HepG2 (cell line): ENCODE results near the gene CDK18. TPM values are rescaled to one million over a fixed set of nuclear protein-coding genes. Genes with fewer than 3 reads are reported as not detected.

Experiments
- ARNT ChIP-seq: fragments of 450-650 bp; IDR thresholded peaks from 2 replicates; pipeline ENCODE4 v1.6.1; 2017
- ATF7-NPFF ChIP-seq: sonication (generic); formaldehyde crosslinking; IDR thresholded peaks from 2 replicates; pipeline ENCODE4 v1.8.1; 2023; ENCODE audit warnings: mild to moderate bottlenecking, low read depth, missing genetic modification reagents, moderate library complexity
- FOXM1 ChIP-seq: sonication (generic); formaldehyde crosslinking; IDR thresholded peaks from 2 replicates; pipeline ENCODE4 v1.5.0; 2020; ENCODE audit warnings: missing genetic modification reagents
- HIVEP1 ChIP-seq: sonication (generic); formaldehyde crosslinking; IDR thresholded peaks from 2 replicates; pipeline ENCODE4 v1.4.0; 2020; ENCODE audit warnings: mild to moderate bottlenecking, missing genetic modification reagents
- MED8 ChIP-seq: sonication (generic); formaldehyde crosslinking; IDR thresholded peaks from 2 replicates; pipeline ENCODE4 v1.8.1; 2023; ENCODE audit warnings: mild to moderate bottlenecking, missing genetic modification reagents; ENCODE audit not compliant: insufficient replicate concordance
- MIER2 ChIP-seq: IDR thresholded peaks from 2 replicates; pipeline ENCODE4 v1.6.1; 2016; ENCODE audit warnings: missing biosample characterization, missing genetic modification reagents
- PHF20 ChIP-seq: sonication (generic); formaldehyde crosslinking; IDR thresholded peaks from 2 replicates; pipeline ENCODE4 v1.5.0; 2020; ENCODE audit warnings: mild to moderate bottlenecking, missing genetic modification reagents
- TSC22D2 ChIP-seq: sonication (generic); formaldehyde crosslinking; IDR thresholded peaks from 2 replicates; pipeline ENCODE4 v1.5.1; 2020; ENCODE audit warnings: missing genetic modification reagents, mild to moderate bottlenecking, borderline replicate concordance
- ZNF335 ChIP-seq: sonication (generic); formaldehyde crosslinking; IDR thresholded peaks from 2 replicates; pipeline ENCODE4 v1.4.0; 2020; ENCODE audit warnings: missing genetic modification reagents
- ZNF33A ChIP-seq: sonication (generic); formaldehyde crosslinking; IDR thresholded peaks from 2 replicates; pipeline ENCODE4 v1.5.1; 2020; ENCODE audit warnings: missing genetic modification reagents, mild to moderate bottlenecking, moderate library complexity, borderline replicate concordance
- ZNF891 ChIP-seq: sonication (generic); formaldehyde crosslinking; IDR thresholded peaks from 2 replicates; pipeline ENCODE4 v1.5.0; 2020; ENCODE audit warnings: mild to moderate bottlenecking, missing genetic modification reagents
- polyA plus RNA-seq, 8 experiments: library from polyadenylated mRNA; depleted of rRNA in 3 of 8; stranded (reverse) in 7 of 8; unstranded in 1 of 8; fragments of >200 nt; fragmentation: Illumina TruSeq in 4 of 8; extraction: Trizol in 4 of 8; gene quantifications; 2 replicates each; pipeline versions ENCODE4 v1.2.1 to v1.2.3, GENCODE V29; 2011 to 2016; ENCODE audit warnings: low read depth in 4 of 8, missing spikeins in 1 of 8, mixed read lengths in 1 of 8; ENCODE audit not compliant: insufficient read depth in 1 of 8
- total RNA-seq, 5 experiments: library from RNA; depleted of rRNA; stranded (reverse); fragments of >200 nt; fragmentation: Illumina TruSeq; extraction: Trizol; gene quantifications; 2 replicates each; pipeline ENCODE4 v1.2.3, GENCODE V29; 2016; ENCODE audit warnings: low read depth in 1 of 5
- TF ChIP-seq, protein P1 (sequence below): sonication (generic); formaldehyde crosslinking; IDR thresholded peaks from 2 replicates; pipeline ENCODE4 v1.4.0; 2020; ENCODE audit warnings: missing genetic modification reagents
- TF ChIP-seq, protein P2 (sequence below): sonication (generic); formaldehyde crosslinking; IDR thresholded peaks from 2 replicates; pipeline ENCODE4 v1.5.0; 2020; ENCODE audit warnings: mild to moderate bottlenecking, missing genetic modification reagents, moderate library complexity
- TF ChIP-seq, protein P3 (sequence below): sonication (generic); formaldehyde crosslinking; IDR thresholded peaks from 2 replicates; pipeline ENCODE4 v1.9.0; 2021; ENCODE audit warnings: missing genetic modification reagents, mild to moderate bottlenecking, borderline replicate concordance
- TF ChIP-seq, protein P4 (sequence below): sonication (generic); formaldehyde crosslinking; IDR thresholded peaks from 2 replicates; pipeline ENCODE4 v1.4.0; 2020; ENCODE audit warnings: missing genetic modification reagents
- TF ChIP-seq, protein P5 (sequence below): IDR thresholded peaks from 2 replicates; pipeline ENCODE4 v1.6.1; 2012; ENCODE audit warnings: inconsistent platforms
- TF ChIP-seq, protein P6 (sequence below): sonication (generic); formaldehyde crosslinking; IDR thresholded peaks from 2 replicates; pipeline ENCODE4 v1.5.0; 2020; ENCODE audit warnings: missing genetic modification reagents
- TF ChIP-seq, protein P7 (sequence below): sonication (generic); formaldehyde crosslinking; IDR thresholded peaks from 2 replicates; pipeline ENCODE4 v1.8.0; 2022; ENCODE audit warnings: mild to moderate bottlenecking, missing genetic modification reagents
- TF ChIP-seq, protein P8 (sequence below): sonication (generic); formaldehyde crosslinking; IDR thresholded peaks from 2 replicates; pipeline ENCODE4 v1.5.0; 2020; ENCODE audit warnings: missing genetic modification reagents
- TF ChIP-seq, protein P9 (sequence below): fragments of 450-650 bp; IDR thresholded peaks from 2 replicates; pipeline ENCODE4 v1.6.1; 2016

Gene CDK18
- total and polyA plus RNA-seq, 2 of the 13 experiments (the other 11 are each of a cell fraction or from before 2014, with no cell fraction given): 6.4 to 38.8 TPM

DNA sequence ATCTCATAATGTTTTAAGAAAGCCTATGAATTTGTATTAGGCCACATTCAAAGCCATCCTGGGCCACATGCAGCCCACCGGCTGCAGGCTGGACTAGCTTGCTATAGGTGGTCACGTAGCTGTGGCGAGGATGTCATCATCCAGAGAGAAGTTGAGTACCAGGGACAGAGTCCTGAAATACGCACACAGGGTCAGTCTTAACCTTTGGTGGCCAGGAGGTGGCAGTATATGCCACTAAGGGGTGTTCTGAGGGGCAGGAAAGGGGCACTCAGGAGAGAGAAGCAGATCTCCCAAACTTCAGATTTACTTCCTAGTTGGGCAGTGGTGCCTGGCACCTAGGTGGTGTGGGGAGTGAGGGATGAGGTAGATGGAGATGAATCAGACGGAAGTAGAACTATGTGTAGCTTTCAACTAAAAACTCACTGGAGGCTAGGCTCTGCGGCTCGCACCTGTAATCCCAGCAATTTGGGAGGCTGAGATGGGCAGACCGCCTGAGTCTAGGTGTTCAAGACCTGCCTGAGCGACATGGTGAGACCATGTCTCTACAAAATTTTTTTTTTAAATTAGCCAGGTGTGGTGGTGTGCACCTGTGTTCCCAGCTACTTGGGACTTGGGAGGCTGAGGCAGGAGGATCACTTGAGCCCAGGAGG is 16.3 kb upstream of the CDK18 start (continued):
- no peak for TF ChIP-seq ZNF33A (CRISPR knock-in tag)
- TF ChIP-seq ZNF891: no peak
- TF ChIP-seq ARNT: no peak
- no peak for TF ChIP-seq ATF7-NPFF (CRISPR knock-in tag)
- TF ChIP-seq, protein P1, sequence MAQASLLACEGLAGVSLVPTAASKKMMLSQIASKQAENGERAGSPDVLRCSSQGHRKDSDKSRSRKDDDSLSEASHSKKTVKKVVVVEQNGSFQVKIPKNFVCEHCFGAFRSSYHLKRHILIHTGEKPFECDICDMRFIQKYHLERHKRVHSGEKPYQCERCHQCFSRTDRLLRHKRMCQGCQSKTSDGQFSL (CRISPR knock-in tag): no peak
- TF ChIP-seq ZNF335 (CRISPR knock-in tag): no peak
- no peak for TF ChIP-seq MED8 (CRISPR knock-in tag)
- no peak for TF ChIP-seq TSC22D2
- TF ChIP-seq, protein P2, sequence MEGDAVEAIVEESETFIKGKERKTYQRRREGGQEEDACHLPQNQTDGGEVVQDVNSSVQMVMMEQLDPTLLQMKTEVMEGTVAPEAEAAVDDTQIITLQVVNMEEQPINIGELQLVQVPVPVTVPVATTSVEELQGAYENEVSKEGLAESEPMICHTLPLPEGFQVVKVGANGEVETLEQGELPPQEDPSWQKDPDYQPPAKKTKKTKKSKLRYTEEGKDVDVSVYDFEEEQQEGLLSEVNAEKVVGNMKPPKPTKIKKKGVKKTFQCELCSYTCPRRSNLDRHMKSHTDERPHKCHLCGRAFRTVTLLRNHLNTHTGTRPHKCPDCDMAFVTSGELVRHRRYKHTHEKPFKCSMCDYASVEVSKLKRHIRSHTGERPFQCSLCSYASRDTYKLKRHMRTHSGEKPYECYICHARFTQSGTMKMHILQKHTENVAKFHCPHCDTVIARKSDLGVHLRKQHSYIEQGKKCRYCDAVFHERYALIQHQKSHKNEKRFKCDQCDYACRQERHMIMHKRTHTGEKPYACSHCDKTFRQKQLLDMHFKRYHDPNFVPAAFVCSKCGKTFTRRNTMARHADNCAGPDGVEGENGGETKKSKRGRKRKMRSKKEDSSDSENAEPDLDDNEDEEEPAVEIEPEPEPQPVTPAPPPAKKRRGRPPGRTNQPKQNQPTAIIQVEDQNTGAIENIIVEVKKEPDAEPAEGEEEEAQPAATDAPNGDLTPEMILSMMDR (CRISPR knock-in tag): peak; percentile 94
- TF ChIP-seq, protein P3, sequence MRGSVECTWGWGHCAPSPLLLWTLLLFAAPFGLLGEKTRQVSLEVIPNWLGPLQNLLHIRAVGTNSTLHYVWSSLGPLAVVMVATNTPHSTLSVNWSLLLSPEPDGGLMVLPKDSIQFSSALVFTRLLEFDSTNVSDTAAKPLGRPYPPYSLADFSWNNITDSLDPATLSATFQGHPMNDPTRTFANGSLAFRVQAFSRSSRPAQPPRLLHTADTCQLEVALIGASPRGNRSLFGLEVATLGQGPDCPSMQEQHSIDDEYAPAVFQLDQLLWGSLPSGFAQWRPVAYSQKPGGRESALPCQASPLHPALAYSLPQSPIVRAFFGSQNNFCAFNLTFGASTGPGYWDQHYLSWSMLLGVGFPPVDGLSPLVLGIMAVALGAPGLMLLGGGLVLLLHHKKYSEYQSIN (CRISPR knock-in tag): no peak
- TF ChIP-seq FOXM1: no peak
- TF ChIP-seq, protein P4, sequence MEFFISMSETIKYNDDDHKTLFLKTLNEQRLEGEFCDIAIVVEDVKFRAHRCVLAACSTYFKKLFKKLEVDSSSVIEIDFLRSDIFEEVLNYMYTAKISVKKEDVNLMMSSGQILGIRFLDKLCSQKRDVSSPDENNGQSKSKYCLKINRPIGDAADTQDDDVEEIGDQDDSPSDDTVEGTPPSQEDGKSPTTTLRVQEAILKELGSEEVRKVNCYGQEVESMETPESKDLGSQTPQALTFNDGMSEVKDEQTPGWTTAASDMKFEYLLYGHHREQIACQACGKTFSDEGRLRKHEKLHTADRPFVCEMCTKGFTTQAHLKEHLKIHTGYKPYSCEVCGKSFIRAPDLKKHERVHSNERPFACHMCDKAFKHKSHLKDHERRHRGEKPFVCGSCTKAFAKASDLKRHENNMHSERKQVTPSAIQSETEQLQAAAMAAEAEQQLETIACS: no peak
- TF ChIP-seq MIER2 (CRISPR knock-in tag): peak; percentile 93
- TF ChIP-seq, protein P5, sequence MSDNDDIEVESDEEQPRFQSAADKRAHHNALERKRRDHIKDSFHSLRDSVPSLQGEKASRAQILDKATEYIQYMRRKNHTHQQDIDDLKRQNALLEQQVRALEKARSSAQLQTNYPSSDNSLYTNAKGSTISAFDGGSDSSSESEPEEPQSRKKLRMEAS: no peak
- TF ChIP-seq, protein P6, sequence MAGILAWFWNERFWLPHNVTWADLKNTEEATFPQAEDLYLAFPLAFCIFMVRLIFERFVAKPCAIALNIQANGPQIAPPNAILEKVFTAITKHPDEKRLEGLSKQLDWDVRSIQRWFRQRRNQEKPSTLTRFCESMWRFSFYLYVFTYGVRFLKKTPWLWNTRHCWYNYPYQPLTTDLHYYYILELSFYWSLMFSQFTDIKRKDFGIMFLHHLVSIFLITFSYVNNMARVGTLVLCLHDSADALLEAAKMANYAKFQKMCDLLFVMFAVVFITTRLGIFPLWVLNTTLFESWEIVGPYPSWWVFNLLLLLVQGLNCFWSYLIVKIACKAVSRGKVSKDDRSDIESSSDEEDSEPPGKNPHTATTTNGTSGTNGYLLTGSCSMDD (CRISPR knock-in tag): no peak
- TF ChIP-seq PHF20: no peak
- TF ChIP-seq, protein P7, sequence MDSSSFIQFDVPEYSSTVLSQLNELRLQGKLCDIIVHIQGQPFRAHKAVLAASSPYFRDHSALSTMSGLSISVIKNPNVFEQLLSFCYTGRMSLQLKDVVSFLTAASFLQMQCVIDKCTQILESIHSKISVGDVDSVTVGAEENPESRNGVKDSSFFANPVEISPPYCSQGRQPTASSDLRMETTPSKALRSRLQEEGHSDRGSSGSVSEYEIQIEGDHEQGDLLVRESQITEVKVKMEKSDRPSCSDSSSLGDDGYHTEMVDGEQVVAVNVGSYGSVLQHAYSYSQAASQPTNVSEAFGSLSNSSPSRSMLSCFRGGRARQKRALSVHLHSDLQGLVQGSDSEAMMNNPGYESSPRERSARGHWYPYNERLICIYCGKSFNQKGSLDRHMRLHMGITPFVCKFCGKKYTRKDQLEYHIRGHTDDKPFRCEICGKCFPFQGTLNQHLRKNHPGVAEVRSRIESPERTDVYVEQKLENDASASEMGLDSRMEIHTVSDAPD (CRISPR knock-in tag): no peak
- TF ChIP-seq, protein P8, sequence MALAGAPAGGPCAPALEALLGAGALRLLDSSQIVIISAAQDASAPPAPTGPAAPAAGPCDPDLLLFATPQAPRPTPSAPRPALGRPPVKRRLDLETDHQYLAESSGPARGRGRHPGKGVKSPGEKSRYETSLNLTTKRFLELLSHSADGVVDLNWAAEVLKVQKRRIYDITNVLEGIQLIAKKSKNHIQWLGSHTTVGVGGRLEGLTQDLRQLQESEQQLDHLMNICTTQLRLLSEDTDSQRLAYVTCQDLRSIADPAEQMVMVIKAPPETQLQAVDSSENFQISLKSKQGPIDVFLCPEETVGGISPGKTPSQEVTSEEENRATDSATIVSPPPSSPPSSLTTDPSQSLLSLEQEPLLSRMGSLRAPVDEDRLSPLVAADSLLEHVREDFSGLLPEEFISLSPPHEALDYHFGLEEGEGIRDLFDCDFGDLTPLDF (CRISPR knock-in tag): no peak
- TF ChIP-seq, protein P9, sequence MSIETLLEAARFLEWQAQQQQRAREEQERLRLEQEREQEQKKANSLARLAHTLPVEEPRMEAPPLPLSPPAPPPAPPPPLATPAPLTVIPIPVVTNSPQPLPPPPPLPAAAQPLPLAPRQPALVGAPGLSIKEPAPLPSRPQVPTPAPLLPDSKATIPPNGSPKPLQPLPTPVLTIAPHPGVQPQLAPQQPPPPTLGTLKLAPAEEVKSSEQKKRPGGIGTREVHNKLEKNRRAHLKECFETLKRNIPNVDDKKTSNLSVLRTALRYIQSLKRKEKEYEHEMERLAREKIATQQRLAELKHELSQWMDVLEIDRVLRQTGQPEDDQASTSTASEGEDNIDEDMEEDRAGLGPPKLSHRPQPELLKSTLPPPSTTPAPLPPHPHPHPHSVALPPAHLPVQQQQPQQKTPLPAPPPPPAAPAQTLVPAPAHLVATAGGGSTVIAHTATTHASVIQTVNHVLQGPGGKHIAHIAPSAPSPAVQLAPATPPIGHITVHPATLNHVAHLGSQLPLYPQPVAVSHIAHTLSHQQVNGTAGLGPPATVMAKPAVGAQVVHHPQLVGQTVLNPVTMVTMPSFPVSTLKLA: no peak
- TF ChIP-seq HIVEP1 (CRISPR knock-in tag): no peak
